Chondrocyte (in vitro differentiated cells): ENCODE measurements around the gene HLA-DQB2. TPM values are rescaled to one million over a fixed set of nuclear protein-coding genes. Genes with fewer than 3 reads are reported as not detected.
"Not testable (repeated sequence)": the region's sequence is repeated elsewhere in the genome, so short reads cannot be mapped to it uniquely, and the experiment has no call there.

Experiments used
- DNase-seq: peaks from one replicate; pipeline ENCODE4 v3.0.0; 2021; ENCODE audit warnings: mixed read lengths, low spot score
- H3K27ac Mint-ChIP-seq: one replicate; pipeline ENCODE4 v1.8.0; 2021; ENCODE audit warnings: mild to moderate bottlenecking, moderate library complexity, mixed read lengths; ENCODE audit not compliant: unreplicated experiment
- H3K27me3 Mint-ChIP-seq: 2 replicates; pipeline ENCODE4 v1.8.0; 2021; ENCODE audit warnings: low read depth, mixed read lengths
- H3K36me3 Mint-ChIP-seq: 2 replicates; pipeline ENCODE4 v1.8.0; 2021; ENCODE audit warnings: low read depth, mixed read lengths
- H3K4me1 Mint-ChIP-seq: 2 replicates; pipeline ENCODE4 v1.8.0; 2021; ENCODE audit warnings: low read depth, mild to moderate bottlenecking, mixed read lengths
- H3K4me3 Mint-ChIP-seq: one replicate; pipeline ENCODE4 v1.8.0; 2021; ENCODE audit warnings: mild to moderate bottlenecking, moderate library complexity, mixed read lengths; ENCODE audit not compliant: unreplicated experiment
- H3K9me3 Mint-ChIP-seq: 2 replicates; pipeline ENCODE4 v1.8.0; 2021; ENCODE audit warnings: low read depth, mixed read lengths
- total RNA-seq: library from RNA; stranded (reverse); gene quantifications from 3 replicates; pipeline ENCODE4 v1.2.1, GENCODE V29; 2021
- TF ChIP-seq, protein P1 (sequence below): fragments of 200-600 bp; sonication (generic); IDR thresholded peaks from 2 replicates; pipeline ENCODE4 v1.5.0; 2021; ENCODE audit warnings: antibody characterized with exemption, mild to moderate bottlenecking, moderate library complexity

The HLA-DQB2 gene
- total RNA-seq, 1 donor from 2014 or later: not detected

DNA sequence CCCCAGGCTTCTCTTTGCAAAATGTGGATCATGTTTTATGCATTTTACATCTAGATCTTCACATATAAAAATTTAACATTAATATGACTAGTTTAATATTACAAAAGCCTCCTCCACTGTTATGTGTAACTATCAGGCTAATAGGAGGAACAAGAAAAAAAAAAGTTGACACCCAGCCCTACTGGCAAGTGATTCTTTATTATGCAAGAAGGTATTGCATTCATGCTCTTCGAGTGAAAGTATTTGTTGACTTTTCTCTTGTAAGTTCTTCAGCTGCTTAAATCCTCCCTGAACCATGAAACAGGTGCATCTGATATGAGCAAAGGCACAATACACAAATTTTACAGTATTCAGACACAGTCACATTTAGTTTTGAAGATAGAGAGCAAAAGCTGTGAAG is 716 bp upstream of the HLA-DQB2 start:
- Mint-ChIP-seq H3K27me3 (peaks cover 46% of the 10 kb centered on the region), H3K4me1 (no peaks in the 10 kb centered on the region), H3K36me3 (no peaks in the 10 kb centered on the region), H3K4me3 (no peak overlapping the region), H3K9me3 (no peaks in the 10 kb centered on the region), H3K27ac (no peak overlapping the region)
- TF ChIP-seq, protein P1, sequence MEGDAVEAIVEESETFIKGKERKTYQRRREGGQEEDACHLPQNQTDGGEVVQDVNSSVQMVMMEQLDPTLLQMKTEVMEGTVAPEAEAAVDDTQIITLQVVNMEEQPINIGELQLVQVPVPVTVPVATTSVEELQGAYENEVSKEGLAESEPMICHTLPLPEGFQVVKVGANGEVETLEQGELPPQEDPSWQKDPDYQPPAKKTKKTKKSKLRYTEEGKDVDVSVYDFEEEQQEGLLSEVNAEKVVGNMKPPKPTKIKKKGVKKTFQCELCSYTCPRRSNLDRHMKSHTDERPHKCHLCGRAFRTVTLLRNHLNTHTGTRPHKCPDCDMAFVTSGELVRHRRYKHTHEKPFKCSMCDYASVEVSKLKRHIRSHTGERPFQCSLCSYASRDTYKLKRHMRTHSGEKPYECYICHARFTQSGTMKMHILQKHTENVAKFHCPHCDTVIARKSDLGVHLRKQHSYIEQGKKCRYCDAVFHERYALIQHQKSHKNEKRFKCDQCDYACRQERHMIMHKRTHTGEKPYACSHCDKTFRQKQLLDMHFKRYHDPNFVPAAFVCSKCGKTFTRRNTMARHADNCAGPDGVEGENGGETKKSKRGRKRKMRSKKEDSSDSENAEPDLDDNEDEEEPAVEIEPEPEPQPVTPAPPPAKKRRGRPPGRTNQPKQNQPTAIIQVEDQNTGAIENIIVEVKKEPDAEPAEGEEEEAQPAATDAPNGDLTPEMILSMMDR: no peak
- DNase-seq: no peak

DNA sequence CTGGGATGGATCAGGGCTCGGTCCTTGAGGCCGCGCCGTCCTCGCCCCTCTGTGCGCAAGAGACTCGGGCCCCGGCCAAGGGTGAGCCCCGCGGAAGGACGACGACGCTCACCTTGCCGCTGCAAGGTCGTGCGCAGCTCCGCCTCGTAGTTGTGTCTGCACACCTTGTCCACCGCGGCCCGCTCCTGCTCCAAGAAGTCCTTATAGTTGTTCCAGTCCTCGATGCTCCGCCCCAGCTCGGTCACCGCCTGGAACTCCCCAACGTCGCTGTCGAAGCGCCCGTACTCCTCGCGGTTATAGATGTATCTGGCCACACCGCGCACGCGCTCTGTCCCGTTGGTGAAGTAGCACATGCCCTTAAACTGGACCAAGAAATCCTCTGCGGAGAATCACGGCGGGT is 1.8 kb downstream of the HLA-DQB2 start:
- TF ChIP-seq, protein P1: no peak
- no peak overlapping the region for H3K4me3 Mint-ChIP-seq
- H3K27ac Mint-ChIP-seq: no peak overlapping the region
- no peaks in the 10 kb centered on the region for H3K4me1 Mint-ChIP-seq
- peaks cover 34% of the 10 kb centered on the region for H3K27me3 Mint-ChIP-seq
- H3K36me3 Mint-ChIP-seq: no peaks in the 10 kb centered on the region
- H3K9me3 Mint-ChIP-seq: no peaks in the 10 kb centered on the region
- DNase-seq: peak; percentile 89

DNA sequence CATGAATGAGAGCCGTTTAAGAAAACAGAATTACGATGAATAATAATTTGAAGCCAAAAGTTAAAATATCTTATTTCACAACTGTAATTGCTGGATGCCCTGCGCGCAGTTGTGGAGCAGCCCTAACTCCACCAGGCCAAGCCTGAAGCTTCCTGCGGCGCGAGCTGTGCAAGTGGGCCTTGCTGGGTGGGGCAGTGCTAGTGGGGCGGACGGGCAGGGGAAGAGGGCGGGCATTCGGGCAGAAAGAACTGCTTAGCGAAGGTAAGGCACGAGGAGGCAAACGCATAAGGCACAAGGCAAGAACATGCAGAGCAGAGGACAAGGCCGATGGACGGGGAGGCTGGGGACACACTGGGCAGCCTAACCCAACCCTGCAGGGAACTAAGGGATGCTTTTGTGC is 2.3 kb downstream of the HLA-DQB2 start:
- H3K4me1 Mint-ChIP-seq: no peaks in the 10 kb centered on the region
- H3K27ac Mint-ChIP-seq: no peak overlapping the region
- TF ChIP-seq, protein P1: no peak
- H3K9me3 Mint-ChIP-seq: no peaks in the 10 kb centered on the region
- H3K27me3 Mint-ChIP-seq: peaks cover 34% of the 10 kb centered on the region
- DNase-seq: no peak
- H3K36me3 Mint-ChIP-seq: no peaks in the 10 kb centered on the region
- no peak overlapping the region for H3K4me3 Mint-ChIP-seq

DNA sequence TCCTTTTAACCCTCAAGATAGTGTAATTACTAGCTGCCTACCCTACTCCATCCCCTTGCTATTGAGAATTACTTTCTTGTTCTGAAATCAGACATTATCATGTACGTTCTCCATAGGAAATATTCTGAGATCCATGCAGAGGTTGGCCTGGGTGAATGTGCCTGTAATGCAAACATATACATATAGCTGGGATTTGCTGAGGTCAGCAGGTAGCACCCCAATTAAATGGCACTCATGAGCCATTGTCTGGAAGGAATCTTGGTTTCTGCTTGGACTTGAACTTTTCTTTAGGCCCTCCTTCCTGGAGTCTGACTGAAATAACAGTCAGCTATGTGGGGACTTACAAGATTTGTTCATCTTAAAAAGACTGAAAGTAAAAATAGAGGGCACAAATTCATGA is 3.7 kb downstream of the HLA-DQB2 start:
- Mint-ChIP-seq H3K27ac (no peak overlapping the region), H3K4me1 (no peaks in the 10 kb centered on the region)

DNA sequence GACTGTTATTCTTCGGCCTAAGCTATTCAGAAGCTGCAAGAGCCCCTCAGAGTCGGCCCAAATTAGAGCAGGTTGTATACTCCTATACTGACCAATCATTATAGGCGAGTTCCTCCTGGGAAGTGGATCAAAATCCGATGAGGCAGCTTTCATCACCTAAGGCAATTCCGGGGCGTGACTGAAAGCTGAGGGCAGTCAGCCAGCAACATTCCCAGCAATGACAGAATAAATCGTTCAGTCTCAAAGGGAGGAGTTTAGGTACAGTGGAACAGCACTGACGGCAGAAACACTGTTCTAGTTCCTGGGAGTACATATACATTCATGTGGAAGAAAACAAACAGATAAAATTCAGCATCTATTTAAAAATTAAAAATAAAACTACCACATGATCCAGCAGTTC is 10.8 kb downstream of the HLA-DQB2 start:
- no peak overlapping the region for H3K27ac Mint-ChIP-seq
- DNase-seq: no peak
- TF ChIP-seq, protein P1: no peak
- no peaks in the 10 kb centered on the region for H3K4me1 Mint-ChIP-seq
- H3K9me3 Mint-ChIP-seq: no peaks in the 10 kb centered on the region
- H3K36me3 Mint-ChIP-seq: no peaks in the 10 kb centered on the region
- H3K27me3 Mint-ChIP-seq: peaks cover 43% of the 10 kb centered on the region
- H3K4me3 Mint-ChIP-seq: no peak overlapping the region

More for the DNA sequence above, 3.7 kb downstream of the HLA-DQB2 start:
- DNase-seq: no peak
- Mint-ChIP-seq H3K9me3 (no peaks in the 10 kb centered on the region), H3K36me3 (no peaks in the 10 kb centered on the region), H3K4me3 (no peak overlapping the region), H3K27me3 (peaks cover 43% of the 10 kb centered on the region)
- TF ChIP-seq, protein P1: no peak

DNA sequence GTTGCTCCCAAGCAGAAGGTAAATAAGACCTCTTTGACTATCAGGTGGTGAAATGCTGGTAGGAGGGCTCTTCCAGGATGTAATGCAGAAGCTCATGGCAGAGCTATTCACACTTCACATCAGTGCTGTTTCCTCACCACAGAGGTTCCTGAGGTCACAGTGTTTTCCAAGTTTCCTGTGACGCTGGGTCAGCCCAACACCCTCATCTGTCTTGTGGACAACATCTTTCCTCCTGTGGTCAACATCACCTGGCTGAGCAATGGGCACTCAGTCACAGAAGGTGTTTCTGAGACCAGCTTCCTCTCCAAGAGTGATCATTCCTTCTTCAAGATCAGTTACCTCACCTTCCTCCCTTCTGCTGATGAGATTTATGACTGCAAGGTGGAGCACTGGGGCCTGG is 17.7 kb downstream of the HLA-DQB2 start:
- H3K27me3 Mint-ChIP-seq: peaks cover 36% of the 10 kb centered on the region
- DNase-seq, H3K9me3 Mint-ChIP-seq, H3K27ac Mint-ChIP-seq, H3K36me3 Mint-ChIP-seq, H3K4me1 Mint-ChIP-seq, H3K4me3 Mint-ChIP-seq: not testable (repeated sequence)
